NCI-H146 (cell line): ENCODE data around the gene NTN4.
"Not testable (repeated sequence)": the region's sequence is repeated elsewhere in the genome, so short reads cannot be mapped to it uniquely, and the experiment has no call there.

Experiments
- DNase-seq: peaks from one replicate; lab custom pipeline; 2025; lab: John Stamatoyannopoulos, UW

Gene NTN4

DNA sequence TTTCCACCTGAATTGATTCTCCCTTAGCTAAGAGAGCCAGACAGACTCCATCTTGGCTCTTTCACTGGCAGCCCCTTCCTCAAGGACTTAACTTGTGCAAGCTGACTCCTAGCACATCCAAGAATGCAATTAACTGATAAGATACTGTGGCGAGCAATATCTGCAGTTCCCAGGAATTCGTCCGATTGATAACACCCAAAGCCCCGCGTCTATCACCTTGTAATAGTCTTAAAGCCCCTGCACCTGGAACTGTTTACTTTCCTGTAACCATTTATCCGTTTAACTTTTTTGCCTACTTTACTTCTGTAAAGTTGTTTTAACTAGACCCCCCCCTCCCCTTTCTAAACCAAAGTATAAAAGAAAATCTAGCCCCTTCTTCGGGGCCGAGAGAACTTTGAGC lies 44.5 kb downstream of the NTN4 start:
- not testable (repeated sequence) for DNase-seq

GRCh38 chr12:95742586-95742985 lies 48.0 kb downstream of the NTN4 start:
- no peak for DNase-seq

GRCh38 chr12:95741635-95742034 lies 48.9 kb downstream of the NTN4 start:
- DNase-seq, result no peak

GRCh38 chr12:95740751-95741150 lies 49.8 kb downstream of the NTN4 start:
- no peak for DNase-seq

DNA sequence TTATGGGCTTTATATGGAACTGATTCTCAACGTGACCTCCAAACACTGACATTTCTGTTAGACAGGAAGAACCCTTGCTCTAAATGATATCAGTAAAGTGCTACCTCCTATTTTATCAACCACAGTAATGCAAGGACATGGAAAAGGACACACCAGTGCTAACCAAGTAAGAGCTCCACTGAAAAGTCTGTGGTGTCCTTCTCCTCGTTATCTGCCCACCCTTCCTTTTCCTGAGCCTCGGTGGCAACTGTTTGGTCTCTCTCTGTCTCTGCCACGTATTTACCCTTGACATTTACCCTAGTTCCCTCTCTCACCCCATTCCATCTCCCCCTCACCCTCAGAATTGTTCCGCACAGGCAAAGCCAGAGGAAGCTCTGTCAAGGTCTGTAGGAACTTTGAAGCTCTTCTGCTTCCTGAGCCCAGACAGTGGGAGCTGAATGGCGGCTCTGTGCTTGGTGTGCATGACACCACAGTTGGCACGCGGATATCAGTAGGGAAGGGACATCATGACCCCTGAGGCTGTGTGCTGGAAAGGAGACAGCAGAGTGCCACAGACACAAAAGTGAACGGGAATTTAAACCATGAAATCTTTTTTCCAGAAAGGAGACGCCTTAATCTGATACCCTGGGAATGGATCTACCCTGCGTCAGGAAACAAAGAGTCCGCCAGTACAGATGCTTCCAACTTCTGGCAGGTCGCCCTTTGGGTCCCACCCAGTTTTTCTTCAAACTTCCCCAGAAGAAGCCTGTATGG lies 50.8 kb downstream of the NTN4 start:
- no peak for DNase-seq

- DNase-seq, result peak; percentile 26
These were observed 52.4 kb downstream of the NTN4 start for GRCh38 chr12:95738024-95738611.

DNA sequence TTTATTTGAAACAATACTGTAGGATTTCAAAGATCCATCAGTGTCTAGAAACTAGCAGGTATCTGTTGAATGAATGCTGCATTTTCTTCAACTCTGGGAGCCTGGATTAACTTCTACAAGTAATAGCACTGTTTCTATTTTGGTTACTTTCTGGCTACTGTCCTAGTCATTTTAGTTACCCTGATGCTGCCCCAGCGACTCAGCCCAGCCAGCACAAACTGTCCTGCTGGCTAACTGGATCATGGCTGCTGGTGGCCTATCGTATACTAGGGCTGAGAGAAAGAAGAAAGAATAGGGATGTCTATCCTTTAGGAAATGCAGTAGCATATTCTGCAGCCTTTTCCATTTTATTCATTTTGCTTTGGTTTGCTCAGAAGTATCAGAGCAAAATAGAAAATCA lies 53.9 kb downstream of the NTN4 start:
- DNase-seq, result no peak

- not testable (repeated sequence) for DNase-seq
These were observed 54.8 kb downstream of the NTN4 start for GRCh38 chr12:95735728-95736127.

- DNase-seq, result no peak
These were observed 57.3 kb downstream of the NTN4 start for GRCh38 chr12:95733141-95733825.

- DNase-seq, result no peak
These were observed 59.0 kb downstream of the NTN4 start for GRCh38 chr12:95731519-95731958.

DNA sequence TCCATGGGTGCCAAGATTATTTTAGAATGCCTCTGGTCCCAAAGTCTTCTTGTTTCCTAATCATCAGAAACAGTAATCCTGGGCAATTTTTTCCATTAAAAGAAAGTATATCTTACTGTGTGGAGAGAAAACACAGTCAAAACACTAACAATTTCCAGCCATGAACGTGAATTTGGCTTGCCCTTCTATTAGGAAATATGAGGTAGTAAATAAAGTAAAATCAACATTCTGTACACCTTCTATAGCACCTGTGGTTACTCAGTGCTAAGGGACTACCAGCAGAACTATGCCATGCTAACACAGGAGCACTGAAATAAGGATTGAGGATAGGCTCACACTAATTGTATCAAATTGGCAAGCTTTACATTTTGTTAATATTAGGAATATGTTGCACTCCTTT lies 60.1 kb downstream of the NTN4 start:
- no peak for DNase-seq

- DNase-seq, result no peak
These were observed 63.7 kb downstream of the NTN4 start for GRCh38 chr12:95726903-95727302.

DNA sequence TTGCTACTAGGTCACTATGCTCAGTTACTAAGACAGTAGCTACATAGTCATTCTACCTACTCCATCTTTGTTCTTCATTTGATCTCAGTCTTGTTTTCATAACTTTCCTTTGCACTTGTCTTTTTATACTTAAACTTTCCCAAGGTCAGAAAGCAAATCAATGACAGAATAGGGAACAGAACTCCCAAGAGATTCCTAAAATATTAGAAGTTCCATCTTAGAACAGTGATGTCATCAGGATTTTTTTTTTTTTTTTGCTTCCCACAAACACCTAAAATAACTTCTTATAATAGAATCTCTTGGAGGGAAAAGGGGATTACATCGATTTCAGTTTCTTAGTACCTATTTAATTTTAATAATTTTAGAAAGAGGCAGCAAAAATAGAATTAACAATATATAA lies 65.8 kb downstream of the NTN4 start:
- DNase-seq, result no peak

GRCh38 chr12:95723693-95724384 lies 66.7 kb downstream of the NTN4 start:
- DNase-seq, result no peak

DNA sequence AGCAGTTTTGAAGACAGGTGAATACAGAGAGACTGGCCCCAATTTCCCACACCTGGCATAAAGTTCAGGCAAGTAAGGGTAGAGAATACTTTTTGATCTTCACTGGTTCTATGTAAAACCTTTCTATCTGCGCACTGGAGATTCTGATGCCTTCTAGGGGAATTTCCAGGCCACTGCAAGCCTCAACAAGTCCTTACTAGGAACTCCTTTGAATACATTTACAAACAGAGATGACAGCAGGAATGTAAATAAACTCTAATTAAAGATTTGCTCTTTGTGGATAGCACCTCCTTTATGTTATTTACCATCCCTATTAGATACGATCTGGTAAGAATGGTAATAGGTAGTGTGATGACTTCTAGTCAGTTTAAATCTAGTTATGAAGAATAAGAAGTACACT lies 69.2 kb downstream of the NTN4 start:
- no peak for DNase-seq

- no peak for DNase-seq
These were observed 70.4 kb downstream of the NTN4 start for GRCh38 chr12:95720146-95720545.

DNA sequence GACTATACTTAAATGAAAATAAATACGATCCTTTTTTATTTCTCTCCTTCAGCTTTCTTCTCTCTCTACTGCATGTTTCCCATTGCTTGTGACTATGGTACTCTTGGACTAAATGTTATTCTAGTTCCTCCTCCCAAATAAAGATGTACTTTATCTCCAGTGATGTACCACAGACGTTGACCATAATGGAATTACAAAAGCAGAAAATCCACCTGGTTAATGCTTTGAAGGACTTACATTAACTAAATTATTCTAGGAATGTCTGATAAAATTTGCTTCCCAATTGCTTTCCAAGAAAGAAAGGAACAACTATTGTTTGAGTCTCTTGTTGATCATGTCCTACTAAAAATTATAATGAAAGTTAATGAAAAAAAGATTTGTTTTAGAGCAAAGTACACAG lies 71.8 kb downstream of the NTN4 start:
- no peak for DNase-seq

- DNase-seq, result no peak
These were observed 72.5 kb downstream of the NTN4 start for GRCh38 chr12:95718006-95718431.

DNA sequence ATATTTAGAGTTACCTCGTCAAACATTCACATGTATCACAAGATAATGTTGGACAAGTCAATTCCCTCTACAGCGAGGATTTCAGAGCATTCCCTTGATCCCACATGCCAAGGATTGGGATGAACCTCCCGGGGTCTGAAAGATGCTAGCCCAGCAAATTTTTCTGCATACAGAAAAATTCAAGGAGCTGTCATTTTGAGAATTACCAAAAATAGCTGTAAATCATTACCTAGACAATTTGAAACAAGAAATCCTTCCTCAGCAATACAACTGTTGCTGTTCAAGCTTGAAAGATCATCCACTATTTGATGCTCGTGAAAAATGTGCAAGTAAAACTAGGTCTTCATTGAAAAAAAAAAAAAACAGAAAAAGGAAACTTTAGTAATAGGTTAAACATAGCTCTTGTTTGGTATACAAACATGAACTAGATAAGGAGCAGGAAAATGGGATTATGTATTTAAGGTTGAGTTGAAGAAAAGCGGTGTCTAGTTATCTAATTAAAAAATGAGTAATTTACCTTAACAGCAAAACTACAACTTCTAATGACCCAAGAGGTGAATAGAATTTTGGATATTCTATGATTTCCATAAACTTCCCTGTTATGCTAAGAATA lies 73.1 kb downstream of the NTN4 start:
- DNase-seq, result no peak

DNA sequence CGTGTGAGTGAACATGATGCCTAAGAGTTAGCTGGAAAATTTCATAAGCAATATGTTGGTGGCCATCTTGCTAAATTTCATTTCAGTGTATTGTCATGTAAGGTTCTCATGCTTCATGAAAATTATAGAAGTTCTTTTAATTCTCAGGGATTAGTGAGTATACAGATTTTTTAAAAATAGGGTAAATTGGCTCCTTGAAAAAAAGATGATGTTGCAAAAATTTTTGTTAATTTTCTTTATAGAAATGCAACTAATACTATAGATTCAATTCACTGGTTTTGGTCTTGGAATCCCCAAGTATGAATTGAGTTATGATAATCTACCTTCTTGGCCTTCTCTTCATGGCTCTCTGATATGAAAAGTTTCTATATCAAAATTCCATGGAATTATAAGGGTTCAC lies 75.4 kb downstream of the NTN4 start:
- no peak for DNase-seq

GRCh38 chr12:95712269-95712668 lies 78.3 kb downstream of the NTN4 start:
- no peak for DNase-seq

DNA sequence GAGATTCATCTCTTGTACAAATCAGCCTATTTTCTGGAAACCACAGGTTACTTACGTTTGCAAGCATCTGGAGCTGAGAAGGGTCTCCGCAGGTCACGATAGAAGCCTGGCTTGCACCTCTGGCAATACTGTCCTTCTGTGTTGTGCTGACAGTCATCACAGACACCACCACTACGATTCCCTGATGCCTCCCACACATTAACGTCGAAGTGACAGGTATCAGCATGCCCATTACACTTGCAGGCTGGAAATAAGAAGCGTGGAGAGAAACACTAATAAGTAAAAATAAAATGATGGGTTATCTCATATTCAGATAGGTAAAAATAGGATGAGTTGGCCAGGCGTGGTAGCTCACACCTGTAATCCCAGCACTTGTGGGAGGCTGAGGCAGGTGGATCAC lies 80.2 kb downstream of the NTN4 start:
- DNase-seq, result no peak
